GM12873 (cell line): ENCODE data around the gene RBM4.

ENCODE experiments used
- TF ChIP-seq, protein P1 (sequence below): IDR thresholded peaks from 2 replicates; pipeline ENCODE4 v1.5.1; 2012; ENCODE audit warnings: low read depth, mild to moderate bottlenecking, moderate library complexity, low read length, control low read depth; ENCODE audit not compliant: insufficient read depth; ENCODE audit errors: missing control alignments

RBM4 gene

DNA sequence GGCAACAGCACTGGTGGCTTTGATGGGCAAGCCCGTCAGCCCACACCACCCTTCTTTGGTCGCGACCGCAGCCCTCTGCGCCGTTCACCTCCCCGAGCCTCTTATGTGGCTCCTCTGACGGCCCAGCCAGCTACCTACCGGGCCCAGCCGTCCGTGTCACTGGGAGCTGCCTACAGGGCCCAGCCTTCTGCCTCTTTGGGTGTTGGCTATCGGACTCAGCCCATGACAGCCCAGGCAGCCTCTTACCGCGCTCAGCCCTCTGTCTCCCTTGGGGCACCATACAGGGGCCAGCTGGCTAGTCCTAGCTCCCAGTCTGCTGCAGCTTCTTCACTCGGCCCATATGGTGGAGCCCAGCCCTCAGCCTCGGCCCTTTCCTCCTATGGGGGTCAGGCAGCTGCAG lies 14.1 kb upstream of the RBM4 start:
- TF ChIP-seq, protein P1, sequence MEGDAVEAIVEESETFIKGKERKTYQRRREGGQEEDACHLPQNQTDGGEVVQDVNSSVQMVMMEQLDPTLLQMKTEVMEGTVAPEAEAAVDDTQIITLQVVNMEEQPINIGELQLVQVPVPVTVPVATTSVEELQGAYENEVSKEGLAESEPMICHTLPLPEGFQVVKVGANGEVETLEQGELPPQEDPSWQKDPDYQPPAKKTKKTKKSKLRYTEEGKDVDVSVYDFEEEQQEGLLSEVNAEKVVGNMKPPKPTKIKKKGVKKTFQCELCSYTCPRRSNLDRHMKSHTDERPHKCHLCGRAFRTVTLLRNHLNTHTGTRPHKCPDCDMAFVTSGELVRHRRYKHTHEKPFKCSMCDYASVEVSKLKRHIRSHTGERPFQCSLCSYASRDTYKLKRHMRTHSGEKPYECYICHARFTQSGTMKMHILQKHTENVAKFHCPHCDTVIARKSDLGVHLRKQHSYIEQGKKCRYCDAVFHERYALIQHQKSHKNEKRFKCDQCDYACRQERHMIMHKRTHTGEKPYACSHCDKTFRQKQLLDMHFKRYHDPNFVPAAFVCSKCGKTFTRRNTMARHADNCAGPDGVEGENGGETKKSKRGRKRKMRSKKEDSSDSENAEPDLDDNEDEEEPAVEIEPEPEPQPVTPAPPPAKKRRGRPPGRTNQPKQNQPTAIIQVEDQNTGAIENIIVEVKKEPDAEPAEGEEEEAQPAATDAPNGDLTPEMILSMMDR, result no peak

DNA sequence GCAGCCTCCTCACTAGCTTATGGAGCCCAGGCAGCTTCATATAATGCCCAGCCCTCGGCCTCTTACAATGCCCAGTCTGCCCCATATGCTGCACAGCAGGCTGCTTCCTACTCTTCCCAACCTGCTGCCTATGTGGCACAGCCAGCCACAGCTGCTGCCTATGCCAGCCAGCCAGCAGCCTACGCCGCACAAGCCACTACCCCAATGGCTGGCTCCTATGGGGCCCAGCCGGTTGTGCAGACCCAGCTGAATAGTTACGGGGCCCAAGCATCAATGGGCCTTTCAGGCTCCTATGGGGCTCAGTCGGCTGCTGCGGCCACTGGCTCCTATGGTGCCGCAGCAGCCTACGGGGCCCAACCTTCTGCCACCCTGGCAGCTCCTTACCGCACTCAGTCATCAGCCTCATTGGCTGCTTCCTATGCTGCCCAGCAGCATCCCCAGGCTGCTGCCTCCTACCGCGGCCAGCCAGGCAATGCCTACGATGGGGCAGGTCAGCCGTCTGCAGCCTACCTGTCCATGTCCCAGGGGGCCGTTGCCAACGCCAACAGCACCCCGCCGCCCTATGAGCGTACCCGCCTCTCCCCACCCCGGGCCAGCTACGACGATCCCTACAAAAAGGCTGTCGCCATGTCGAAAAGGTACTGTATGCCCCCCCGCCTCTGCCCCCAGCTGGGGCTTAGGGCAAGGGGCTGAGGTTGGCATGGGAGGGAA lies 13.3 kb upstream of the RBM4 start:
- TF ChIP-seq, protein P1, result no peak

DNA sequence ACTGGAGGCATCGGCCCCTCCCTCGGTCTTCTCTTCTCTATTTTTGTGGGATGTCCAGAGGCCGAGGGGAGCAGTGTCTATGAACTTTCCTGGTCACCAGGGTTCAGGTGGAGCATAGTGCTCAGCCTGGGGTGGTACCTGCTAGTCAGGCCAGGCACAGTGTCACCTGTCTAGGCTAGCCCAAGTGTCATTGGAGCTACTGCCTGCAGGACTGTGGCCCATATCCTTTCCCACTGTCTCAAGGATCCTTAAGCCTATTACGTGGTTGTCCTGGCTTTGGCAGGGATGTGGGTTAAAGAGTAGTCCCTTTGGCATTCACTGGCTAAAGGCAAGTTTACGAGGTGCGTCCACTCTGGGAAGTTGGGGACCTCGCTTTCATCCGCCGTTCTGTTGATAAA lies 12.8 kb upstream of the RBM4 start:
- TF ChIP-seq, protein P1, result no peak

DNA sequence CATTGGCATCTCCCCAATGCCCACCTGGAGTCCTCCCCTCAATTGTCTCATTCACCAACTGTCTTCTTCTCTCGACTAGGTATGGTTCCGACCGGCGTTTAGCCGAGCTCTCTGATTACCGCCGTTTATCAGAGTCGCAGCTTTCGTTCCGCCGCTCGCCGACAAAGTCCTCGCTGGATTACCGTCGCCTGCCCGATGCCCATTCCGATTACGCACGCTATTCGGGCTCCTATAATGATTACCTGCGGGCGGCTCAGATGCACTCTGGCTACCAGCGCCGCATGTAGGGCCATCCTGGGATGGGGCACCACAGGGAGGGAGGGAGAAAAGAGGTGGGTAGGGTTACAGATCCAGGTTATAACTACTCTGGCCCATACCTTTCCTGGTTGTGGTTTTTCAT lies 12.1 kb upstream of the RBM4 start:
- TF ChIP-seq, protein P1, result no peak

DNA sequence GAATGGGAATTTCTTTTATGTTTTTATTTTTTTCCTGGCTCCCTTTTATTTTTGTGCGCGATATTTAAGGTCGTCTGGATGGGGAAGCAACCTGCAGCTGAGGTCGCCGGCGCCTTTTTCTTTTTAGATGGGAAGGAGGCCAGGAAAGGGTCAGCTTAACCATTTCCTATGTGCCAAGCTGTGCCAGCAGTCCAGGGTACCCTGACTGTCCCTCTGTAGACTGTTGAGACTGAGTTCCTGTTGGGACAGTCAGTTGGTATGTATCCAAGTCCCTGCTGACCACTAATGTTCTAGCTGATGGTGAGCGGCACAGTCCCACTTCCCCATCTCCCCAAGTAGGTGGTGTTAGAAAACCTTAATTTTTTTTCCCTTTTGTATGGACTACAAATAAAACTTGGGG lies 11.6 kb upstream of the RBM4 start:
- TF ChIP-seq, protein P1, result no peak

DNA sequence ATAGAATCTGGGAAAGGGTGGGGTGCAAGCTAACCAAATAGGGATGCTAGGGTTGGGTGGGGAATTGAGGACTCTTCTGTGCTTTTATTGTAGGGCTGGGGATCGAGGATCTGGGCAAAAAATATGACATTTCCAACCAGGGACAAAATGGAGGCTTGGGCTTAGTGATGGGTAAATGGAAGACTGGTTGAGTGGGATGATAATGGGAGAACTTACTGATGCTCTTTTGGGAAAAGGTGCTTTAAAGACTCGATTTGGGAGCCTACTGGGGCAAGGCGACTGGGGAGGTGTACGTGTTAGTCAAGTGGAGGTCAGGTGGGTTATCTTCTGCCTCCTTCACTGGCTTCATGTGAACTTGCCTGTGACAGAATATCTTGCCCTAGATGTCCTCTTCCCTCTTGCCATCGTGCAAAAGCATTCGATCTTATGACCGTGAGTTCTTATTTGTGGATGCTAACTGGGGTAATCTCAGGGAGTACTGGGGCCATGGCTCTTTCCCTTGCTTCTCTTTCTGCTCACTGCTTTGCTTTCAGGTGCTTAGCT lies 10.4 kb upstream of the RBM4 start:
- TF ChIP-seq, protein P1, result no peak

DNA sequence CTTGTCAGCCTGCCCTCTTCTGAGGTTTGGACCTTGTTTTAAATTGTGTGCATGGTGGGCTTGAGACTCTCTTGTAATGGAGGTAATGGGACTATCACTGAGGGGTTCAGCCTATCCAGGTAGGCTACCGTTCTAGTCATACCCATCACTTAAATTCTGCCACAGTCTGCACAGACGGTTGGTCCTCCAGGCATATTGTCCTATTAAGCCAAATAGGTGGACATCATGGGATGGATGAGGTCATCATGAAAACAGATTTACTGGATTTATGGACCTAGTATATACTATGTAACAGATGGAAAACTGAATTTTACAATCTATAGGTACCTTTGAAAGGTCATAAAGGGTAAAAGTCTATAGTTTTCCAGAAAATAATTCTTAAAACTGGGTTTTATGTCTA lies 9.1 kb upstream of the RBM4 start:
- TF ChIP-seq, protein P1, result no peak

DNA sequence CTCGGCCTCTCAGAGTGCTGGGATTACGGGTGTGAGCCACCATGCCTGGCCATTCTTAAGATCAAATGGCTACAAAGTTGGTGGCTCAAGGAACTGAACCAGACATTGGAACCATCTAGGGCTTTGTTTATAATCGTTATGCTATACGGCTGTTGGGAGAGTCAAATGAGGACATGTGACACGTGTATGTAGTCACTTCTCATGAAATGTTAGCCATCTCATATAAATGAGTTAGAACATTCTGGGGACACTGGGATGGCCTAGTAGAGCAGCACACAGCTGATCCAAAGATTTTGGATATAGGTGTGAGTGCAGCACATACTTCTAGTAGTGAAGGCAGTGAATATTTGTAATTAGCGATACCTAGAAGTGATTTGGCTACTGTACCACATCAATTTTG lies 6.6 kb upstream of the RBM4 start:
- TF ChIP-seq, protein P1, result no peak
